ENCODE measurements around the gene CALM3. TPM values are rescaled to one million over a fixed set of nuclear protein-coding genes. Genes with fewer than 3 reads are reported as not detected.

Gene CALM3
- polyA plus RNA-seq, 3 donors, result 165 to 240 (median 177) TPM

DNA sequence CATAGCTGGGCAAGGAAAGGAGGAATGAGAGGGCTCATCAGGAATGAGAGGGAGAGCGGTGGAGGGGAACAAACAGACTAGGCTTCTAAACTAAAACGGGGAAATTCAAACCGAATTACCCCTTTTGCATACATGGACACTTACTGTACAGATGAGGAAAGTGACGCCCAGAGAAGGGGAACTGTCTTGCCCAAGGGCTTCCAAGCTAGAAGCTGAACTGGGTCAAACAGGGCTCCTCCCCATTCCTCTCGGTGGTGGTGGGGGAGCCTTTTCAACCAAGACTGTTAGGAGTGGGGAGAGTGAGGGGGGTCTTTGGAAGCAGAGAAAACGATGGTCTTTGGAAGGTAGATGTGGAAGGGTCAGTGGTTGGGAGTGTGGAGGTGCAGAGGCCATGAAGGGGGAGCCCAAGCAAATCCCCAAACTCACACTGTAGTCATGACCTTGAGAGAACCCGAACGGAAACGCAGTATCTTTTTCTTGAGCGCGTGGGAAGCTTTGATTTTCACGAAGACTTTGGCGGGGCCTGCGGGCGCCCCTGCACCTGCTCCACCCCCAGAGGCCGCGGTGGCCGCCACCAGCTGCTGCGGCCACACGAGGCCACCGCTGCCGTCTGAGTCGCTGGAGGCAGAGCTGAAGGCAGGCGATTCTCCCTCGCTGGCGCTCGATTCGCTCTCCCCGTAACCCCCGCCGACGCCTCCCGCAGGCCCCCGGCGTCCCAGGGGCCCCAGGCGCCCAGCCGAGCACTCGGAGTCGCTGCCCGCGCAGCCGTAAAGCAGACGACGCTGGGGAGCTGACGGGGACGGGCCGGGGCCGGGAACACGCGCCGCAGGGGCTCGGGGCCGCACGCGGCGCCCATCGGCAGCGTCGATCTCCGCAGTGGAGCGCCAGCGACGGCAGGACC, 47.2 kb downstream of the CALM3 start:
- Histone ChIP-seq H3K4me1 (ENCODE audit: control insufficient read depth in 1 of 2, insufficient read depth in 2 of 2, low read length in 2 of 2) (peaks cover 9 to 12% of the 10 kb centered on the region in 2 donors), H3K27ac (ENCODE audit: low read depth in 1 of 2, low read length in 2 of 2) (no peak overlapping the region), H3K36me3 (replicated peaks in 1 of 2; ENCODE audit: control insufficient read depth in 1 of 2, insufficient read depth in 2 of 2, low read length in 2 of 2) (no peaks in the 10 kb centered on the region), H3K9ac (ENCODE audit: insufficient read depth, low read length, poor library complexity, severe bottlenecking) (no peak overlapping the region), H3K27me3 (ENCODE audit: control insufficient read depth in 2 of 2, insufficient read depth in 2 of 2, low read length in 2 of 2) (peaks cover 35 to 56% of the 10 kb centered on the region in 2 donors), H3K4me3 (replicated peaks in 1 of 3; ENCODE audit: low read depth in 2 of 3, low read length in 3 of 3) (no peak overlapping the region), H3K79me2 (ENCODE audit: insufficient read depth, low read length) (no peaks in the 10 kb centered on the region), H4K20me1 (ENCODE audit: insufficient read depth, low read length) (no peaks in the 10 kb centered on the region), H3K4me2 (replicated peaks; ENCODE audit: extremely low read depth, low read length, poor library complexity, severe bottlenecking) (no peak overlapping the region), H2AFZ (ENCODE audit: insufficient read depth, low read depth, low read length, poor library complexity, severe bottlenecking) (no peak overlapping the region), H3K9me3 (replicated peaks in 1 of 2; ENCODE audit: control insufficient read depth in 1 of 2, insufficient read depth in 1 of 2, low read length in 2 of 2) (peaks cover 3 to 6% of the 10 kb centered on the region in 2 donors)
- peak; percentile 46 to 73 (median 52) for DNase-seq
- TF ChIP-seq, protein P1, sequence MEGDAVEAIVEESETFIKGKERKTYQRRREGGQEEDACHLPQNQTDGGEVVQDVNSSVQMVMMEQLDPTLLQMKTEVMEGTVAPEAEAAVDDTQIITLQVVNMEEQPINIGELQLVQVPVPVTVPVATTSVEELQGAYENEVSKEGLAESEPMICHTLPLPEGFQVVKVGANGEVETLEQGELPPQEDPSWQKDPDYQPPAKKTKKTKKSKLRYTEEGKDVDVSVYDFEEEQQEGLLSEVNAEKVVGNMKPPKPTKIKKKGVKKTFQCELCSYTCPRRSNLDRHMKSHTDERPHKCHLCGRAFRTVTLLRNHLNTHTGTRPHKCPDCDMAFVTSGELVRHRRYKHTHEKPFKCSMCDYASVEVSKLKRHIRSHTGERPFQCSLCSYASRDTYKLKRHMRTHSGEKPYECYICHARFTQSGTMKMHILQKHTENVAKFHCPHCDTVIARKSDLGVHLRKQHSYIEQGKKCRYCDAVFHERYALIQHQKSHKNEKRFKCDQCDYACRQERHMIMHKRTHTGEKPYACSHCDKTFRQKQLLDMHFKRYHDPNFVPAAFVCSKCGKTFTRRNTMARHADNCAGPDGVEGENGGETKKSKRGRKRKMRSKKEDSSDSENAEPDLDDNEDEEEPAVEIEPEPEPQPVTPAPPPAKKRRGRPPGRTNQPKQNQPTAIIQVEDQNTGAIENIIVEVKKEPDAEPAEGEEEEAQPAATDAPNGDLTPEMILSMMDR (IDR thresholded peaks at IDR 0.05), result no peak
- intact Hi-C loops (cut with micrococcal nuclease), result no loop called here
- peaks cover 9% of the 10 kb centered on the region for H3K4me1 Mint-ChIP-seq
- 19% methylated on average over 57 of the region's 63 CpGs for WGBS (ENCODE audit: insufficient coverage)
- peaks cover 3 to 7% of the 10 kb centered on the region in 2 donors for H3K36me3 Mint-ChIP-seq
- H3K27me3 Mint-ChIP-seq (ENCODE audit: low read depth in 3 of 3), result peaks cover 56 to 80% (median 74%) of the 10 kb centered on the region in 3 donors
- H3K9me3 Mint-ChIP-seq, result peaks cover 6 to 28% (median 23%) of the 10 kb centered on the region in 7 donors
- peak overlapping the region; percentile 62 to 89 for H3K4me3 Mint-ChIP-seq
- H3K27ac Mint-ChIP-seq, result peak overlapping the region in 5 of 7 donors; percentile 13 to 84 (median 78)

DNA sequence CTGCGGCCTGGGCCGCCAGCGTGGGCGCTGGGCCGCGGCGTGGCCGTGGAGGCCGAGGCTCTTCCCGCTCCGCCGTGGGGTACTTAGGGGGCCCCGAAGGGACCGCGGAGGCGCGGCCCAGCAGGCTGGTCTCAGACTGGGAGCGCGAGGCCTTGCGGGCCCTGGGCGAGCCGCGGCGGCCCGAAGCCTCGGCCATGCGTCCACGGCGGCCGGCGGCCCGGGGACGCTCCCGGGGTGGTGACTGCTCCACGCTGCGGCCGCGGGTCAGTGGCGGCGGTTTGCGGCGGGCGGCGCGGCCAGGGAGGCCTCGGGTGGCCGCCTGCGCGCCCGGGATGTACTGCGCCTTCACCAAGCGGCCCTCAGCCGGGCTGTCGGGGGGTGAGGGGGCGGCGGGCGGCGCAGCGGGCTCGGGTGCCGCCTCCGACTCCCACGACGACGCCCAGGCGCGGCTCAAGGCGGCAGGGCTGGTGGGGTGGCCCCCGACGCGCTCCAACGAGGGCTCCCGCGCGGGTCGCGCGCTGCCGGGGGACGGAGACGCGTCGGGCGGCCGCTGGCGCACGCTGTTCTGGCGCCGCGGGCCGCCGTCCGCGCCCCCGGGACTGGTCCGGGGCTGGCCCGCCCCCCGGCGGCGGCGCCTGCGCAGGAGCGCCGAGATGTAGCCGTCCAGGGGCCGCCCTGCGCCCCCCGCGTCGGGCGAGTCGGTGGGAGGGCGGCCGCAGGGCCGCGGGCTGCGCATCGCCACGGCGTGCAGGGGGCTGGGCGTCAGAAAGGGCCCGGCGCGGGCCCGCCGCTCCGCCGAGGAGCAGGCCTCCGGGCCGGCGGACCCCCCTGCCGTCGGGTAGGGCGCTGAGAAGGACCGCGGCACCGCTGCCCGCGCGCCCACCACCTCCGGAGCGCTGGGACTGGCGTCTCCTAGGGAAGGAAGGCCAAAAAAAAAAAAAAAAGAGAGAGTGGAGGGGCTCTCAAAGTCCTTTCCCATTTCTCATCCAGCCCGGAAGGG, 48.1 kb downstream of the CALM3 start:
- no peak overlapping the region for H3K4me2 ChIP-seq (replicated peaks; ENCODE audit: extremely low read depth, low read length, poor library complexity, severe bottlenecking)
- H3K36me3 ChIP-seq (replicated peaks in 1 of 2; ENCODE audit: control insufficient read depth in 1 of 2, insufficient read depth in 2 of 2, low read length in 2 of 2), result no peaks in the 10 kb centered on the region
- H3K27ac Mint-ChIP-seq, result no peak overlapping the region
- H3K9me3 Mint-ChIP-seq, result peaks cover 6 to 28% (median 23%) of the 10 kb centered on the region in 7 donors
- no peak overlapping the region for H3K27ac ChIP-seq (ENCODE audit: low read depth in 1 of 2, low read length in 2 of 2)
- 18% methylated on average over 134 of the region's 144 CpGs for WGBS (ENCODE audit: insufficient coverage)
- intact Hi-C loops (cut with micrococcal nuclease), result no loop called here
- TF ChIP-seq, protein P1 (IDR thresholded peaks at IDR 0.05), result no peak
- H3K4me1 Mint-ChIP-seq, result peaks cover 9% of the 10 kb centered on the region
- peaks cover 3 to 7% of the 10 kb centered on the region in 2 donors for H3K36me3 Mint-ChIP-seq
- no peaks in the 10 kb centered on the region for H4K20me1 ChIP-seq (ENCODE audit: insufficient read depth, low read length)
- H3K4me1 ChIP-seq (ENCODE audit: control insufficient read depth in 1 of 2, insufficient read depth in 2 of 2, low read length in 2 of 2), result peaks cover 9 to 12% of the 10 kb centered on the region in 2 donors
- H3K27me3 Mint-ChIP-seq (ENCODE audit: low read depth in 3 of 3), result peaks cover 63 to 80% (median 74%) of the 10 kb centered on the region in 3 donors
- peak overlapping the region in 1 of 2 donors; percentile 89 for H3K4me3 Mint-ChIP-seq
- no peak overlapping the region for H3K9ac ChIP-seq (ENCODE audit: insufficient read depth, low read length, poor library complexity, severe bottlenecking)
- no peak overlapping the region for H2AFZ ChIP-seq (ENCODE audit: insufficient read depth, low read depth, low read length, poor library complexity, severe bottlenecking)
- DNase-seq, result no peak
- peaks cover 35 to 56% of the 10 kb centered on the region in 2 donors for H3K27me3 ChIP-seq (ENCODE audit: control insufficient read depth in 2 of 2, insufficient read depth in 2 of 2, low read length in 2 of 2)
- no peaks in the 10 kb centered on the region for H3K79me2 ChIP-seq (ENCODE audit: insufficient read depth, low read length)
- H3K4me3 ChIP-seq (replicated peaks in 1 of 3; ENCODE audit: low read depth in 2 of 3, low read length in 3 of 3), result no peak overlapping the region
- H3K9me3 ChIP-seq (replicated peaks in 1 of 2; ENCODE audit: control insufficient read depth in 1 of 2, insufficient read depth in 1 of 2, low read length in 2 of 2), result peaks cover 3 to 6% of the 10 kb centered on the region in 2 donors

Measured in CD14-positive monocyte (primary cell).